GM12872 (cell line): ENCODE measurements around the gene TMPRSS6.

Source experiments
- CTCF ChIP-seq: IDR thresholded peaks from 3 replicates; pipeline ENCODE4 v1.5.1; 2011; ENCODE audit warnings: low read depth, mild to moderate bottlenecking, low read length, moderate library complexity; ENCODE audit not compliant: insufficient read depth

TMPRSS6 gene

GRCh38 chr22:37120569-37121340 lies 11.2 kb upstream of the TMPRSS6 start:
- no peak for TF ChIP-seq CTCF

GRCh38 chr22:37119872-37120271 lies 10.4 kb upstream of the TMPRSS6 start:
- TF ChIP-seq CTCF, result no peak

- no peak for TF ChIP-seq CTCF
Observed at GRCh38 chr22:37118083-37118482, 8.6 kb upstream of the TMPRSS6 start.

DNA sequence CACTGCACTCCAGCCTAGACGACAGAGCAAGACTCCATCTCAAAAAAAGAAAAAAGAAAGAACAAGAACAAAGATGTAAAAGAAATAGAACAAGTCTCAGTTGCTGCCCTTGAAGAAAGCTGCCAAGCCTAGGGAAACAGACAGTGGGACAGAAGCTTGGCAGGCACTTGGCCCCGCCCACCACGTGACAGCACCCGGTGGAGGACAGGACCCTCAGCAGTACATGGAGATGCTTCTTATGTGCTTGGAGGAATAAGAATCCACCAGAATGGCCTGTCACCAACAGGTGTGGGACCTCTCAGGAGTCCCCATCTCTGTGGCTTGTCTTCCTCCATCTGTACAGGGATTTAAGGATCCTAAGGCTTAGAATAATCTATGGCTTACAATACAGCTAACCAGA lies 7.6 kb upstream of the TMPRSS6 start:
- no peak for TF ChIP-seq CTCF

GRCh38 chr22:37115032-37115431 lies 5.5 kb upstream of the TMPRSS6 start:
- TF ChIP-seq CTCF, result no peak

DNA sequence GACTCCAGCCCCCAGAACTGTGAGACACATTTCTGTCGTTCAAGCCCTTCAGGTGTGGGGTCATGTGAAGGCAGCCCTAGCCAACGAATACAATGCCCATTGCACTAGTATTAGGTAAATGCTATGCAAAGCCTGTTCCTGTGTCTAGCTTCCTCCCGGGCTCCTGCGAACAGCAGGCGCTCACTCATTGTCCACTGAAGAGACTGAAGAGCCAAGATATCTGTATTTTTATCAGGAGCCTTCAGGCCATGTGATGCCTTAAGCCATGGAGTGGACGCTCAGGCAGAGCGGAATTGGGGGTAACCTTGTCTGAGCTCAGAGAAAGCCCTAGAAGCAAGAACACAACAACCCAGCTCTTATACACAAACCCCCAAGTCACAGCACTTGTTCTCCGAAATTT lies 4.2 kb upstream of the TMPRSS6 start:
- TF ChIP-seq CTCF, result no peak

- TF ChIP-seq CTCF, result no peak
Observed at GRCh38 chr22:37112084-37112728, 2.7 kb upstream of the TMPRSS6 start.
